Neuronal stem cell (in vitro differentiated cells): Measurements from ENCODE around the gene DPYSL3.

ENCODE experiments used
- DNase-seq: peaks from one replicate; pipeline ENCODE4 v3.0.0-alpha.2; 2013; ENCODE audit warnings: low spot score
- H2AFZ ChIP-seq: one replicate; pipeline ENCODE4 v1.6.1; 2013; ENCODE audit warnings: mild to moderate bottlenecking, low read length, inconsistent platforms
- H2AK5ac ChIP-seq: 2 replicates; pipeline ENCODE4 v1.6.1; 2013; ENCODE audit warnings: low read depth, mild to moderate bottlenecking, inconsistent platforms, low read length, moderate library complexity, mixed read lengths
- H2BK120ac ChIP-seq: 2 replicates; pipeline ENCODE4 v1.6.1; 2013; ENCODE audit warnings: low read depth, mild to moderate bottlenecking, inconsistent platforms, low read length, moderate library complexity, mixed read lengths
- H2BK12ac ChIP-seq: one replicate; pipeline ENCODE4 v1.6.1; 2013; ENCODE audit warnings: low read length, inconsistent platforms
- H2BK15ac ChIP-seq: 2 replicates; pipeline ENCODE4 v1.6.1; 2013; ENCODE audit warnings: mild to moderate bottlenecking, low read length, inconsistent platforms, mixed read lengths
- H2BK5ac ChIP-seq: one replicate; pipeline ENCODE4 v1.6.1; 2013; ENCODE audit warnings: inconsistent platforms, mild to moderate bottlenecking, low read length, moderate library complexity
- H3K14ac ChIP-seq: one replicate; pipeline ENCODE4 v1.6.1; 2013; ENCODE audit warnings: low read length, inconsistent platforms
- H3K18ac ChIP-seq: 2 replicates; pipeline ENCODE4 v1.6.1; 2013; ENCODE audit warnings: low read length, inconsistent platforms
- H3K23ac ChIP-seq: 2 replicates; pipeline ENCODE4 v1.6.1; 2013; ENCODE audit warnings: low read depth, mild to moderate bottlenecking, mixed read lengths, low read length, inconsistent platforms; ENCODE audit not compliant: poor library complexity
- H3K27ac ChIP-seq: replicated peaks from 3 replicates; pipeline ENCODE4 v1.5.1; 2013; ENCODE audit warnings: low read length, inconsistent platforms
- H3K27me3 ChIP-seq, 3 experiments: 2 replicates each; pipeline ENCODE4 v1.6.1; 2013; ENCODE audit warnings: low read length in 3 of 3, mild to moderate bottlenecking in 2 of 3, inconsistent platforms in 1 of 3, low read depth in 1 of 3, mixed read lengths in 1 of 3, moderate library complexity in 1 of 3; ENCODE audit not compliant: control insufficient read depth in 3 of 3, insufficient read depth in 3 of 3
- H3K36me3 ChIP-seq, 2 donors: replicated peaks in 1 of 2; 2 replicates each; pipeline ENCODE4 v1.6.1; 2013; ENCODE audit warnings: low read length in 2 of 2; ENCODE audit not compliant: control insufficient read depth in 2 of 2, insufficient read depth in 2 of 2
- H3K4ac ChIP-seq: 2 replicates; pipeline ENCODE4 v1.6.1; 2013; ENCODE audit warnings: inconsistent platforms, mild to moderate bottlenecking, low read length, moderate library complexity
- H3K4me1 ChIP-seq, 2 donors: 1 replicate in 1 of 2; 2 replicates in 1 of 2; pipeline ENCODE4 v1.6.1; 2013; ENCODE audit warnings: low read length in 2 of 2, low read depth in 1 of 2; ENCODE audit not compliant: control insufficient read depth in 2 of 2, insufficient read depth in 1 of 2
- H3K4me2 ChIP-seq: one replicate; pipeline ENCODE4 v1.6.1; 2013; ENCODE audit warnings: mild to moderate bottlenecking, low read length, inconsistent platforms; ENCODE audit not compliant: insufficient read depth, poor library complexity, severe bottlenecking
- H3K4me3 ChIP-seq, 2 donors: 2 replicates each; pipeline ENCODE4 v1.5.1; 2013; ENCODE audit warnings: low read length in 2 of 2, mild to moderate bottlenecking in 2 of 2, inconsistent platforms in 1 of 2, moderate library complexity in 1 of 2
- H3K79me1 ChIP-seq: one replicate; pipeline ENCODE4 v1.6.1; 2013; ENCODE audit warnings: low read depth, mild to moderate bottlenecking, inconsistent platforms, low read length, moderate library complexity
- H3K9ac ChIP-seq: one replicate; pipeline ENCODE4 v1.6.1; 2013; ENCODE audit warnings: mild to moderate bottlenecking, low read depth, low read length, inconsistent platforms; ENCODE audit not compliant: poor library complexity
- H3K9me3 ChIP-seq, 2 donors: replicated peaks in 1 of 2; 2 replicates each; pipeline versions ENCODE3 to v1.6.1; 2013; ENCODE audit warnings: low read length in 2 of 2, mild to moderate bottlenecking in 2 of 2, inconsistent platforms in 1 of 2, low read depth in 1 of 2, mixed read lengths in 1 of 2, moderate library complexity in 1 of 2; ENCODE audit not compliant: control insufficient read depth in 2 of 2, insufficient read depth in 1 of 2
- H4K8ac ChIP-seq: one replicate; pipeline ENCODE4 v1.6.1; 2013; ENCODE audit warnings: low read depth, mild to moderate bottlenecking, inconsistent platforms, low read length, moderate library complexity
- H4K91ac ChIP-seq: one replicate; pipeline ENCODE4 v1.6.1; 2013; ENCODE audit warnings: low read length, low read depth, mild to moderate bottlenecking, inconsistent platforms; ENCODE audit not compliant: poor library complexity
- WGBS, 2 donors: extraction: QIAGEN DNeasy Blood & Tissue Kit; methylation state at CpG; one replicate each; pipeline ENCODE4 v1.1.7; 2013; ENCODE audit warnings: missing lambda C conversion rate in 2 of 2, mixed read lengths in 1 of 2; ENCODE audit not compliant: insufficient read length in 2 of 2, insufficient replicate concordance in 1 of 2; ENCODE audit errors: extremely low coverage in 2 of 2; 5-methylcytosine and 5-hydroxymethylcytosine counted together

The DPYSL3 gene

DNA sequence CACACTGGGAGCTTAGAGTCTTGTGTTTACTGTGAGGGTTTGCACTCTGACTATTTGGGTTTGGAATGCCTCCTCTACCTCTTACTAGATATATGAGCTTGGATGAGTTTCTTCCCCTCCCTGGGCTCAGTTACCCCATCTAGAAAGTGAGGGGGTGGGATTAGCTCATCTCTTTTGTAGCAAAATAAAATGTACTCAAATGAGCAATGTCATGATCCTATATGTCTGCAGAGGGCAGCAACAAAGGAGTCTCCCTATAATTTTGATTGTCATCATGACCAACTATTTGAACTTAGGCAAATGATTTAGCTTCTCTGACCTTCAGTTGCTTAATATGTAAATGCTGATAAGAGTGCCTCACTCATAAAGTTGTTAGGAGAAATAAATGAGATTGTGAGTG lies 109.0 kb downstream of the DPYSL3 start:
- no peak overlapping the region for H3K4me3 ChIP-seq
- H3K36me3 ChIP-seq: peaks cover 50 to 96% of the 10 kb centered on the region in 2 donors
- no peak overlapping the region for H2BK15ac ChIP-seq
- H2BK5ac ChIP-seq: no peak overlapping the region
- H2AFZ ChIP-seq: no peak overlapping the region
- no peak overlapping the region for H3K18ac ChIP-seq
- no peak overlapping the region for H3K14ac ChIP-seq
- no peak overlapping the region for H3K23ac ChIP-seq
- no peak overlapping the region for H3K4me2 ChIP-seq
- no peak overlapping the region for H3K9ac ChIP-seq
- no peak for DNase-seq
- H4K91ac ChIP-seq: no peak overlapping the region
- no peak overlapping the region for H3K27ac ChIP-seq
- no peak overlapping the region for H4K8ac ChIP-seq
- H2BK120ac ChIP-seq: no peak overlapping the region
- H2AK5ac ChIP-seq: no peak overlapping the region
- H3K9me3 ChIP-seq: peaks cover 0 to 3% of the 10 kb centered on the region in 2 donors
- H3K27me3 ChIP-seq: peaks cover 0 to 1% (median 0%) of the 10 kb centered on the region in 3 experiments
- H3K4ac ChIP-seq: no peak overlapping the region
- H2BK12ac ChIP-seq: no peak overlapping the region
- peaks cover 3% of the 10 kb centered on the region for H3K79me1 ChIP-seq
- no peaks in the 10 kb centered on the region for H3K4me1 ChIP-seq

DNA sequence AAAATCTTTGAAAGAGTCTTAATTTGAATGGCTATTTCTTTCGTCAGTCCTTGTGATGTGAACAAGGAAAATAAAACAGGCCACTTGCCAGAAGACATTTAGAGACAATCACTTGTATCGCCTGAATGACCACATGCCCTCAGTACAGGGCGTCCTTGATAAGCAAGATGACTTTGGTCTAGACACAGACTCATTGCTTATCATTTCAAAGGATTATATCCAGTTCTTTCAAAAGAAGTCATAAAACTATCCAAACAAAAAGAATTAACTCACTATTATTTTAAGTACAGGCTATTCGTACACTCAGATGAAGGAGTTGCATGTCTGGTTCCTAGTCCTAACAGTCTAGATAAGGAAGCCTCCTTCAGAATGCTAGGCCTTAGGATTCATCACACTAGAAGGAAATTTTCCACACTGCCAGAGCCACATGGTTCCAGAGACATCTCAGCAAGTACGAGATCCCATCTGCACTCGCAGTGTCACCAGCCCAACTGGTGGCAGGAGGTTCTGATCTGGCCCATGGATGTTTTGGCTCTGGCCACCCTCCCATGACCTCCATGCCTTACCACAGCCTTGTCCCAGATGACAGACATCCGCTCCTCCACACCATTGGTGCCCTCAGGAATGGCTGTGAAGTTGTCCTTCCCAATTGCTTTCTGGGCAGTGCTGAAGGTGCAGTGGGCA lies 109.6 kb downstream of the DPYSL3 start:
- no peak overlapping the region for H2AK5ac ChIP-seq
- no peak overlapping the region for H3K4me2 ChIP-seq
- H3K9ac ChIP-seq: peak overlapping the region; percentile 55
- H2BK12ac ChIP-seq: no peak overlapping the region
- no peak for DNase-seq
- peak overlapping the region; percentile 18 for H3K18ac ChIP-seq
- no peak overlapping the region for H3K4ac ChIP-seq
- no CpG with 5 or more reads among the region's 7 CpGs for WGBS, 2 donors
- H2BK5ac ChIP-seq: no peak overlapping the region
- H3K9me3 ChIP-seq: peaks cover 0 to 3% of the 10 kb centered on the region in 2 donors
- H3K4me1 ChIP-seq: no peaks in the 10 kb centered on the region
- no peak overlapping the region for H4K8ac ChIP-seq
- H2BK120ac ChIP-seq: no peak overlapping the region
- H3K14ac ChIP-seq: no peak overlapping the region
- H2BK15ac ChIP-seq: no peak overlapping the region
- no peak overlapping the region for H4K91ac ChIP-seq
- H3K27me3 ChIP-seq: peaks cover 0 to 1% (median 0%) of the 10 kb centered on the region in 3 experiments
- peaks cover 3% of the 10 kb centered on the region for H3K79me1 ChIP-seq
- no peak overlapping the region for H3K23ac ChIP-seq
- no peak overlapping the region for H2AFZ ChIP-seq
- peaks cover 46 to 96% of the 10 kb centered on the region in 2 donors for H3K36me3 ChIP-seq
- H3K4me3 ChIP-seq: no peak overlapping the region
- no peak overlapping the region for H3K27ac ChIP-seq

DNA sequence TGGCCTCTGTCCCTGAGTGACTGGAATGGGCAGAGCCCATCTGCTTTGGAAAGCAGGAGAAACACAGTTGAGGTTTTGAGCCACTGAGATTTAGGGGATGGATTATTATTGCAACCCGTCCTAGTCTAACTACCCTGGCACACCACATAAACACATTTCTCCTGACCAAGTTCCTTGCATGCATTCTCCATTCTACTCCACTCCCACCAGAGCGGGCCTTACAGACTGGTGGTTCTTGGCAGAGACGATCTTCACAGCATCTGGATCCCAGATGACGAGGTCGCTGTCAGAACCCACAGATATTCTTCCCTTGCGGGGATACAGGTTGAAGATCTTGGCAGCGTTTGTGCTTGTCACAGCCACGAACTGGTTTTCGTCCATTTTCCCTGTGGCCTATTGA lies 111.0 kb downstream of the DPYSL3 start:
- no peak overlapping the region for H2BK12ac ChIP-seq
- no peak overlapping the region for H4K91ac ChIP-seq
- H2AK5ac ChIP-seq: no peak overlapping the region
- H2AFZ ChIP-seq: no peak overlapping the region
- H3K27ac ChIP-seq: no peak overlapping the region
- no peak overlapping the region for H4K8ac ChIP-seq
- no peak for DNase-seq
- H3K18ac ChIP-seq: no peak overlapping the region
- no peak overlapping the region for H3K4me2 ChIP-seq
- no peak overlapping the region for H3K23ac ChIP-seq
- H2BK5ac ChIP-seq: no peak overlapping the region
- H2BK15ac ChIP-seq: no peak overlapping the region
- peaks cover 3% of the 10 kb centered on the region for H3K79me1 ChIP-seq
- peaks cover 37 to 96% of the 10 kb centered on the region in 2 donors for H3K36me3 ChIP-seq
- H3K27me3 ChIP-seq: peaks cover 0 to 1% (median 0%) of the 10 kb centered on the region in 3 experiments
- H3K9ac ChIP-seq: no peak overlapping the region
- no peak overlapping the region for H2BK120ac ChIP-seq
- H3K4me1 ChIP-seq: no peaks in the 10 kb centered on the region
- WGBS, 2 donors: no CpG with 5 or more reads among the region's 9 CpGs
- no peak overlapping the region for H3K4ac ChIP-seq
- no peak overlapping the region for H3K4me3 ChIP-seq
- H3K14ac ChIP-seq: no peak overlapping the region
- H3K9me3 ChIP-seq: peaks cover 0 to 3% of the 10 kb centered on the region in 2 donors

DNA sequence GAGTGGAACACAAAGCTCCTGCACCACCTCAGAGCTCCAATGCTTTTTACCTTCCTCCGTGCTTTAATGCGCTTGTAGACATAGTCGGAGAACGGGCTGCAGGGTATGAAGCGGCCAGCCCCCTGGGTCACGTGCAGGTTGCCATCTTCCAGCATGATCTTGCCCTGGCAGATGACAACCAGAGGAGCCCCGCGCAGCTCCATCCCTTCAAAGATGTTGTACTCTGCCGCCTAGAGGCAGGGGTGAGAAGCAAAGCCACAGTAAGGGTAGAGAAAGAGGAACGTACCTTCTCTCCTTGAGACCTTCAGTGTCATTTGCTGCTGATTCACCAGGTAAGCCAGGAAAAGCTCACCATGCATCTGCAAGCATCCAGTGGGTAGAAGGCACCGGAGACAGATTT lies 112.3 kb downstream of the DPYSL3 start:
- Histone ChIP-seq H3K4me2 (no peak overlapping the region), H3K14ac (no peak overlapping the region), H3K79me1 (peaks cover 3% of the 10 kb centered on the region), H2AFZ (no peak overlapping the region), H3K23ac (no peak overlapping the region), H4K91ac (no peak overlapping the region), H3K9me3 (peaks cover 0 to 3% of the 10 kb centered on the region in 2 donors), H4K8ac (no peak overlapping the region), H3K27ac (no peak overlapping the region), H2BK5ac (no peak overlapping the region), H3K36me3 (peaks cover 44 to 96% of the 10 kb centered on the region in 2 donors), H3K4ac (no peak overlapping the region), H3K27me3 (peaks cover 0 to 1% (median 0%) of the 10 kb centered on the region in 3 experiments), H2BK15ac (no peak overlapping the region), H3K9ac (no peak overlapping the region), H3K4me3 (no peak overlapping the region), H2AK5ac (no peak overlapping the region), H3K4me1 (no peaks in the 10 kb centered on the region), H2BK120ac (no peak overlapping the region), H3K18ac (no peak overlapping the region), H2BK12ac (no peak overlapping the region)
- no peak for DNase-seq
- WGBS, 2 donors: no CpG with 5 or more reads among the region's 11 CpGs
